AG04449 (cell line): ENCODE measurements around the gene NRG3.
"Not testable (repeated sequence)": the region's sequence is repeated elsewhere in the genome, so short reads cannot be mapped to it uniquely, and the experiment has no call there.

ENCODE experiments used
- CTCF ChIA-PET: fragments of 350-600 bp; formaldehyde crosslinking; extraction: SDS; loops from one replicate; lab custom pipeline; 2021; ENCODE audit warnings: antibody characterized with exemption; lab: Yijun Ruan, JAX
- POLR2A ChIA-PET: fragments of 400-600, 350-600 bp; formaldehyde crosslinking; extraction: SDS; loops from one replicate; lab custom pipeline; 2020; ENCODE audit warnings: antibody characterized with exemption, inconsistent platforms; lab: Yijun Ruan, JAX
- DNase-seq: peaks from one replicate; pipeline ENCODE4 v3.0.0-alpha.2; 2010; ENCODE audit warnings: low read depth, low spot score
- H3K4me3 ChIP-seq: 2 replicates; pipeline ENCODE4 v1.5.1; 2011; ENCODE audit warnings: low read depth, mild to moderate bottlenecking, control low read depth, low read length
- CTCF ChIP-seq: IDR thresholded peaks from one replicate; pipeline ENCODE4 v1.5.1; 2011; ENCODE audit warnings: mild to moderate bottlenecking, moderate library complexity, low read length, control low read depth, inconsistent platforms; ENCODE audit not compliant: insufficient read depth; ENCODE audit errors: missing control alignments

The NRG3 gene

DNA sequence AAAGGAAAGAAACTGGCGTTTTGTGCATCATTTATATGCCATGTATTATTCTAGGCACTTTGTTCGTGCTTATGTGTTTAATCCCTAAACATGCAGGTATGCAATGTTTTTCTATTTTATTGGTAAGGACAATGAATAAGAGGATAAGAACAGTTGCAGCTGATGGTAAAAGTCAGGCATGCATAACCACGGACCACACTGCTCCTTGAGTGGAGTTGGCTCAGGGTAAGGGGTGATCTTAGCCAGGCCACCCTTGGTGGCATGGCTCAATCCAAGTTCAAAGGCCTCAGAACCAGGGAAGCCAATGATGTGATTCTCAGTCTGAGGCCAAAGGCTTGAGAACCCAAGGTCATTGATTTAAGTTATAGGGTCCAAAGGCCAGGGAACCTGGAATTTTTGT lies 1068.1 kb downstream of the NRG3 start:
- no peak for TF ChIP-seq CTCF
- POLR2A ChIA-PET = no interaction called here
- H3K4me3 ChIP-seq = no peak overlapping the region
- CTCF ChIA-PET = no interaction called here
- no peak for DNase-seq

DNA sequence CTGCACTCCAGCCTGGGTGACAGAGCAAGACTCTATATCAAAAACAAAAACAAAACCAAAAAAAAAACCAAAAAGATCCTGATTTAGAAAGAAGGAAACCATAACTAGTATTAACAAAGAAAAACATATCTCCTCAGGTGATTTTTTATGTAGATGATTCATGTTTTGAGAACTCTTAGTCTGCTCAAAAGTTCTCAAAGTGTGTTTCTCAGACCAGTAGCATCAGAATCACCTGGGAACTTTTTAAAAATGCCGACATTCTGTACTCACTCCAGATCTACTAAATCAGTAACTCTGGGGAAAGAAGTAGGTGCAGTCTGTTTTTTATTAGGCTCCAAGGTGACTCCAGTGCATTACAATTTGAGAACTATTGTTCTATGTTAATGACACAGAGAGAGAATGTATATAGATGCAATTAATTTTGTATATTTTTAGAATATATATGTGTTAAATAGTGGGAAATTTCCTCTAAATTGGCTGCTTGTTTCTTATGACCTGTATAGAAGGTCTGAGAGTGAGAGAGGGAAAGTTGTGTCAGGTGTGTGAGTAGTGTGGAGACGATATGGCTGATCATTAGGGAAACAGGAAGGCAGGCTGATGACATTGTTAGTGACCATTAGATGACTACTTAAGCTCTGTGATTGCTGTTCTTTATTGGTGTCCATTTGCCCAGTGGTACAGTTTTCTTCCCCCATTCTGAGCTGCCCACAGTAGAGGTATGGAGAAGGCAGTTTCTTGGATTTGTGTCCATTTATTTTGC lies 1075.0 kb downstream of the NRG3 start:
- POLR2A ChIA-PET = no interaction called here
- no peak for TF ChIP-seq CTCF
- DNase-seq = no peak
- CTCF ChIA-PET = no interaction called here
- H3K4me3 ChIP-seq = no peak overlapping the region

DNA sequence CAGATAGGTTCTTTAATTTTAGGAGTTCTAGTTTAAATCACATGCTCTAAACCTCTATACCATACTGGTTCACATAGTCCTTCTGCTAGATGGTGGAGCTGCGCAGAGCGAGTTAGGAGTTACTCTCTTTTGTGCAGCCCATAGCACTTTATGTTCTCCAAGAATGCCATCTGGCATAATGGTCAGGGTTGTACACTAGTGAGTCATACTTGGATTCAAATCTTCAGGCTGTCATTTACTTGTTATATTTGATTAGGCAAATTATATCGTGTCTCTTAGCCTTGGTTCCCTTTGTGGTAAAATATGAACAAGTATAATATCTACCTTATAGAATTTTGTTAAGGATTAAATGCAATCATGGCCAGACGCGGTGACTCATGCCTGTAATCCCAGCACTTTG lies 1078.3 kb downstream of the NRG3 start:
- DNase-seq = no peak
- POLR2A ChIA-PET = no interaction called here
- CTCF ChIA-PET = no interaction called here
- no peak overlapping the region for H3K4me3 ChIP-seq
- TF ChIP-seq CTCF = no peak

DNA sequence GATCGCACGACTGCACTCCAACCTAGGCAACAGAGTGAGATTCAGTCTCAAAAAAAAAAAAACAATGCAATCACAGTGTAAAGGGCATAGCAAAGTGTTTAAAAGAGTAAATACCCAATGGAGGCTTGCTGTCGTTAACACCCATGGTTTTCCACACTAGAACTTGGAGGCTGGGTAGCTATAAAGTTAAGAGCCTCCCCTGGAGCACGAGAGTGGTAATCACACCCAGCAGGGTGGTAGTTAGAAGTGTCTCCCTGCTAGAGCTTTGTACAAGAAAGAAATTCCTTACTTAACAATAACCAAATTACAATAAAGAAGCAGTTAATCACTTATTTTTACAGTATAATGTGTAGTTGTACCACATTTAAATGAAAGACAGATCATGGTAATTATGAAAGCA lies 1078.9 kb downstream of the NRG3 start:
- no peak for TF ChIP-seq CTCF
- no peak for DNase-seq
- H3K4me3 ChIP-seq = no peak overlapping the region
- ChIA-PET POLR2A (no interaction called here), CTCF (no interaction called here)

- DNase-seq, POLR2A ChIA-PET, H3K4me3 ChIP-seq: not testable (repeated sequence)
- CTCF ChIA-PET = interaction anchor here (1.1 kb wide), 1 partner anchor 9 kb away, joined by 3 read pairs; no protein-coding TSS in a partner anchor
Observed at GRCh38 chr10:82960421-82961060, 1085.5 kb downstream of the NRG3 start.

DNA sequence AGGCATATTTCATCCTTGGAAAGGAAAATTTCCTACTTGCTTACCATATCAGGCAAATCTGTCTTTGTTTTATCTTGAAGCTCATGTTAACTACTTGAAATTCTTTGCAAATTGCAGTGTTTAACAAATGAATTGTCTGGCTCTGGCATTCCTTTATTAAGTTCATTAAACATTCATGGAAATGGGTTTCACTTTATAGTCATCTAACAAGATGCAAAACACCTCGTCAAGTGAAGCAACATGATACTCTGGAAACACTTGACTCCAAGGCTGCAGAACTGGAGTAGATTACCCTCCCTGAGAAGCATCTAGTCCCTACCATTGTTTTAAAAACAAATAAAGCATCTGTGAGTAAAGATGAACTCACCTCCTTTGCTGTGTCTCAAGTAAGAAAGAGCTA lies 1086.9 kb downstream of the NRG3 start:
- DNase-seq = no peak
- no peak for TF ChIP-seq CTCF
- H3K4me3 ChIP-seq = no peak overlapping the region
- ChIA-PET CTCF (no interaction called here), POLR2A (no interaction called here)
